ENCODE measurements around the gene TMEM121B. TPM values are rescaled to one million over a fixed set of nuclear protein-coding genes. Genes with fewer than 3 reads are reported as not detected.

TMEM121B gene
- polyA plus RNA-seq, 1 donor (not counting 4 experiments of a cell fraction or from before 2014, with no cell fraction given), result not detected

GRCh38 chr22:17145021-17145680, 24.0 kb upstream of the TMEM121B start:
- FAIRE-seq, result no peak
- Histone ChIP-seq H3K4me1 (ENCODE audit: control insufficient read depth, extremely low read depth, insufficient read depth, low read length) (no peaks in the 10 kb centered on the region), H3K79me2 (ENCODE audit: control insufficient read depth, insufficient read depth, low read length) (peaks cover 9% of the 10 kb centered on the region), H3K9me3 (ENCODE audit: control insufficient read depth, low read depth, low read length) (no peaks in the 10 kb centered on the region), H4K20me1 (ENCODE audit: control insufficient read depth, extremely low read depth, insufficient read depth, low read length) (no peaks in the 10 kb centered on the region), H2AFZ (ENCODE audit: control insufficient read depth, low read length) (no peak overlapping the region), H3K4me2 (ENCODE audit: control insufficient read depth, extremely low read depth, insufficient read depth, low read depth, low read length) (no peak overlapping the region), H3K4me3 (ENCODE audit: control insufficient read depth in 2 of 3, extremely low read depth in 1 of 3, insufficient read depth in 2 of 3, low read depth in 1 of 3, low read length in 3 of 3) (no peak overlapping the region), H3K36me3 (ENCODE audit: control insufficient read depth in 2 of 2, extremely low read depth in 1 of 2, insufficient read depth in 2 of 2, low read length in 2 of 2) (peaks cover 17 to 19% of the 10 kb centered on the region in 2 experiments), H3K9me1 (ENCODE audit: control insufficient read depth, extremely low read depth, insufficient read depth, low read length) (no peaks in the 10 kb centered on the region), H3K27me3 (ENCODE audit: control insufficient read depth, extremely low read depth, insufficient read depth, low read length) (no peaks in the 10 kb centered on the region), H3K9ac (ENCODE audit: control insufficient read depth, extremely low read depth, insufficient read depth, low read length) (no peak overlapping the region), H3K27ac (ENCODE audit: control insufficient read depth, insufficient read depth, low read length) (no peak overlapping the region)
- TF ChIP-seq EZH2 (IDR thresholded peaks at IDR 0.05; ENCODE audit: low read length), result no peak
- no peak for TF ChIP-seq CTCF (optimal IDR thresholded peaks at IDR 0.05 in 1 of 3, IDR thresholded peaks at IDR 0.05 in 1 of 3, conservative IDR thresholded peaks at IDR 0.05 in 1 of 3; ENCODE audit: extremely low read depth in 1 of 3, insufficient read depth in 2 of 3, low read length in 3 of 3)
- dilution Hi-C loops (cut with MboI; ENCODE audit: extremely low pct_ligation_motif_present, low sequenced_read_pairs), result no loop called here
- DNase-seq (ENCODE audit: low read depth, low spot score), result no peak

- no peaks in the 10 kb centered on the region for H3K9me3 ChIP-seq (ENCODE audit: control insufficient read depth, low read depth, low read length)
- FAIRE-seq (no peak), DNase-seq (ENCODE audit: low read depth, low spot score) (no peak)
- dilution Hi-C loops (cut with MboI; ENCODE audit: extremely low pct_ligation_motif_present, low sequenced_read_pairs), result no loop called here
- peaks cover 3% of the 10 kb centered on the region for H3K79me2 ChIP-seq (ENCODE audit: control insufficient read depth, insufficient read depth, low read length)
- H3K27me3 ChIP-seq (ENCODE audit: control insufficient read depth, extremely low read depth, insufficient read depth, low read length), result no peaks in the 10 kb centered on the region
- no peaks in the 10 kb centered on the region for H3K9me1 ChIP-seq (ENCODE audit: control insufficient read depth, extremely low read depth, insufficient read depth, low read length)
- H3K9ac ChIP-seq (ENCODE audit: control insufficient read depth, extremely low read depth, insufficient read depth, low read length), result no peak overlapping the region
- H4K20me1 ChIP-seq (ENCODE audit: control insufficient read depth, extremely low read depth, insufficient read depth, low read length), result no peaks in the 10 kb centered on the region
- H3K4me2 ChIP-seq (ENCODE audit: control insufficient read depth, extremely low read depth, insufficient read depth, low read depth, low read length), result no peak overlapping the region
- TF ChIP-seq CTCF (optimal IDR thresholded peaks at IDR 0.05 in 1 of 3, IDR thresholded peaks at IDR 0.05 in 1 of 3, conservative IDR thresholded peaks at IDR 0.05 in 1 of 3; ENCODE audit: extremely low read depth in 1 of 3, insufficient read depth in 2 of 3, low read length in 3 of 3), result no peak
- no peak for TF ChIP-seq EZH2 (IDR thresholded peaks at IDR 0.05; ENCODE audit: low read length)
- H3K4me1 ChIP-seq (ENCODE audit: control insufficient read depth, extremely low read depth, insufficient read depth, low read length), result no peaks in the 10 kb centered on the region
- peaks cover 19 to 21% of the 10 kb centered on the region in 2 experiments for H3K36me3 ChIP-seq (ENCODE audit: control insufficient read depth in 2 of 2, extremely low read depth in 1 of 2, insufficient read depth in 2 of 2, low read length in 2 of 2)
- no peak overlapping the region for H3K27ac ChIP-seq (ENCODE audit: control insufficient read depth, insufficient read depth, low read length)
- no peak overlapping the region for H2AFZ ChIP-seq (ENCODE audit: control insufficient read depth, low read length)
- no peak overlapping the region for H3K4me3 ChIP-seq (ENCODE audit: control insufficient read depth in 2 of 3, extremely low read depth in 1 of 3, insufficient read depth in 2 of 3, low read depth in 1 of 3, low read length in 3 of 3)
These were observed 22.7 kb upstream of the TMEM121B start for GRCh38 chr22:17143826-17144225.

All from keratinocyte (primary cell).